Measurements from ENCODE around the gene PTGR3. TPM values are rescaled to one million over a fixed set of nuclear protein-coding genes. Genes with fewer than 3 reads are reported as not detected.
A peak's percentile ranks its signal among the peaks of the same experiment; 100 is the strongest.

Gene PTGR3
- total RNA-seq, 6 experiments from 2014 or later: 9.4 to 30.1 (median 19.8) TPM

- H3K9me3 ChIP-seq: no peaks in the 10 kb centered on the region
- H3K4me1 ChIP-seq: peaks cover 0 to 17% (median 2%) of the 10 kb centered on the region in 4 donors
- H3K27ac ChIP-seq: no peak overlapping the region
- intact Hi-C loops (cut with DNase I): no loop called here
- 60% methylated on average over 23 of the region's 24 CpGs for WGBS (ENCODE audit: insufficient coverage, low coverage, low lambda C conversion rate, missing lambda C conversion rate)
- DNase-seq: no peak
- no peak for ATAC-seq
- H3K4me3 ChIP-seq: no peak overlapping the region
- no peaks in the 10 kb centered on the region for H3K27me3 ChIP-seq
- no peak for TF ChIP-seq CTCF (IDR thresholded peaks at IDR 0.05)
- no peak for TF ChIP-seq POLR2A (IDR thresholded peaks at IDR 0.05)
- peaks cover 0 to 8% (median 0%) of the 10 kb centered on the region in 4 donors for H3K36me3 ChIP-seq
These were observed 5.3 kb downstream of the PTGR3 start for GRCh38 chr18:75203416-75204268.

GRCh38 chr18:75202696-75203365, 6.1 kb downstream of the PTGR3 start:
- H3K4me1 ChIP-seq: peaks cover 0 to 17% (median 2%) of the 10 kb centered on the region in 4 donors
- ATAC-seq: no peak
- H3K9me3 ChIP-seq: no peaks in the 10 kb centered on the region
- 89% methylated on average over 6 of the region's 6 CpGs for WGBS (ENCODE audit: insufficient coverage, low coverage, low lambda C conversion rate, missing lambda C conversion rate)
- intact Hi-C loops (cut with DNase I): no loop called here
- H3K27ac ChIP-seq: no peak overlapping the region
- DNase-seq: no peak
- H3K27me3 ChIP-seq: no peaks in the 10 kb centered on the region
- no peak overlapping the region for H3K4me3 ChIP-seq
- peaks cover 0 to 8% (median 0%) of the 10 kb centered on the region in 4 donors for H3K36me3 ChIP-seq
- TF ChIP-seq POLR2A (IDR thresholded peaks at IDR 0.05) (no peak), CTCF (IDR thresholded peaks at IDR 0.05) (no peak)

- Histone ChIP-seq H3K27me3 (no peaks in the 10 kb centered on the region), H3K4me1 (peaks cover 0 to 6% (median 0%) of the 10 kb centered on the region in 4 donors), H3K9me3 (no peaks in the 10 kb centered on the region), H3K27ac (no peak overlapping the region), H3K36me3 (peaks cover 0 to 8% (median 0%) of the 10 kb centered on the region in 4 donors), H3K4me3 (no peak overlapping the region)
- intact Hi-C loops (cut with DNase I): no loop called here
- 92% methylated on average over 16 of the region's 18 CpGs for WGBS (ENCODE audit: insufficient coverage, low coverage, low lambda C conversion rate, missing lambda C conversion rate)
- TF ChIP-seq POLR2A (IDR thresholded peaks at IDR 0.05) (no peak), CTCF (IDR thresholded peaks at IDR 0.05) (no peak)
- ATAC-seq (peak; percentile 16 to 84 (median 45)), DNase-seq (peak in 1 of 3 donors; percentile 63)
These were observed 7.4 kb downstream of the PTGR3 start for GRCh38 chr18:75201282-75202270.

GRCh38 chr18:75200605-75201280, 8.2 kb downstream of the PTGR3 start:
- peaks cover 0 to 6% (median 0%) of the 10 kb centered on the region in 4 donors for H3K4me1 ChIP-seq
- H3K27ac ChIP-seq: no peak overlapping the region
- H3K9me3 ChIP-seq: no peaks in the 10 kb centered on the region
- peaks cover 0 to 8% (median 0%) of the 10 kb centered on the region in 4 donors for H3K36me3 ChIP-seq
- no peak overlapping the region for H3K4me3 ChIP-seq
- TF ChIP-seq CTCF (IDR thresholded peaks at IDR 0.05) (no peak), POLR2A (IDR thresholded peaks at IDR 0.05) (no peak)
- no peak for DNase-seq
- no peaks in the 10 kb centered on the region for H3K27me3 ChIP-seq
- WGBS (ENCODE audit: insufficient coverage, low coverage, low lambda C conversion rate, missing lambda C conversion rate): 95% methylated on average over 7 of the region's 7 CpGs
- no peak for ATAC-seq
- intact Hi-C loops (cut with DNase I): no loop called here
